HCT116 (cell line): ENCODE data around the gene SPCS2. TPM values are rescaled to one million over a fixed set of nuclear protein-coding genes. Genes with fewer than 3 reads are reported as not detected.
A peak's percentile ranks its signal among the peaks of the same experiment; 100 is the strongest.

ENCODE experiments used
- ATAC-seq: fragments of 200-7000 bp; cut with Tn5 transposase; 2 replicates; pipeline ENCODE4 v1.9.1; 2020; ENCODE audit warnings: mild to moderate bottlenecking, moderate library complexity
- BruUV-seq: library from RNA; stranded (reverse); fragments of 400-500 nt; replicated peaks from 2 replicates; lab custom pipeline; 2021; lab: Mats Ljungman, UMichigan
- CTCF ChIA-PET: fragments of 300-600 bp; sonication (Branson Sonifier 250); formaldehyde crosslinking; loops from one replicate; lab custom pipeline; 2021; ENCODE audit warnings: antibody characterized with exemption; lab: Charles Lee
- POLR2A ChIA-PET: fragments of 300-600, 350-600 bp; sonication (Branson Sonifier 250); formaldehyde crosslinking; loops from one replicate; lab custom pipeline; 2021; ENCODE audit warnings: antibody characterized with exemption; lab: Charles Lee
- RAD21 ChIA-PET, 2 experiments: fragments of 300-600 bp; sonication (Branson Sonifier 250); formaldehyde crosslinking; loops; one replicate each; lab custom pipeline; 2023; ENCODE audit warnings: low total read pairs in 2 of 2; ENCODE audit not compliant: uncharacterized antibody in 2 of 2, unreplicated experiment in 2 of 2, low non-redundant PET in 1 of 2; lab: Charles Lee
- DNase-seq: peaks from one replicate; pipeline ENCODE4 v3.0.0-alpha.2; 2010; ENCODE audit warnings: low read depth, low spot score
- H2AFZ ChIP-seq: fragments of 200-600 bp; shearing (Covaris generic), sonication (generic); 2 replicates; pipeline ENCODE4 v1.6.1; 2017; ENCODE audit warnings: low read depth, mixed run types, mixed read lengths, antibody characterized with exemption, low read length; ENCODE audit not compliant: poor library complexity, severe bottlenecking
- H3K27ac ChIP-seq: 2 replicates; pipeline ENCODE4 v1.5.1; 2012; ENCODE audit warnings: low read depth, low read length
- H3K27me3 ChIP-seq: fragments of 200-600 bp; sonication (generic); 2 replicates; pipeline ENCODE4 v1.6.1; 2016; ENCODE audit warnings: mixed run types, low read length, mixed read lengths; ENCODE audit not compliant: insufficient read depth
- H3K36me3 ChIP-seq, 2 experiments: fragments of 200-500 bp in 1 of 2; fragments of 200-600 bp in 1 of 2; sonication (Bioruptor generic) in 1 of 2; sonication (generic) in 1 of 2; 2 replicates each; pipeline versions ENCODE4 v1.5.1 to v1.6.1; 2014 to 2016; ENCODE audit warnings: low read length in 2 of 2, inconsistent platforms in 1 of 2, mixed read lengths in 1 of 2, mixed run types in 1 of 2; ENCODE audit not compliant: insufficient read depth in 2 of 2, control insufficient read depth in 1 of 2
- H3K4me1 ChIP-seq, 2 experiments: fragments of 200-600 bp in 1 of 2; sonication (generic) in 1 of 2; 2 replicates each; pipeline versions ENCODE4 v1.5.1 to v1.6.1; 2012 to 2017; ENCODE audit warnings: low read length in 2 of 2, inconsistent platforms in 1 of 2, mild to moderate bottlenecking in 1 of 2, mixed read lengths in 1 of 2, mixed run types in 1 of 2, moderate library complexity in 1 of 2; ENCODE audit not compliant: insufficient read depth in 2 of 2, control insufficient read depth in 1 of 2
- H3K4me2 ChIP-seq: fragments of 200-600 bp; sonication (generic); 2 replicates; pipeline ENCODE4 v1.6.1; 2017; ENCODE audit warnings: mixed run types, low read length, mixed read lengths
- H3K4me3 ChIP-seq, 2 experiments: fragments of 200-600 bp in 1 of 2; sonication (generic) in 1 of 2; replicated peaks in 1 of 2; 2 replicates each; pipeline ENCODE4 v1.5.1; 2011 to 2016; ENCODE audit warnings: low read length in 2 of 2, control low read depth in 1 of 2, low read depth in 1 of 2, mild to moderate bottlenecking in 1 of 2, mixed read lengths in 1 of 2, mixed run types in 1 of 2
- H3K79me2 ChIP-seq: fragments of 200-600 bp; sonication (generic); 2 replicates; pipeline ENCODE4 v1.6.1; 2017; ENCODE audit warnings: mild to moderate bottlenecking, mixed run types, low read length, moderate library complexity, mixed read lengths; ENCODE audit not compliant: insufficient read depth
- H3K9ac ChIP-seq: fragments of 200-600 bp; sonication (generic); 2 replicates; pipeline ENCODE4 v1.6.1; 2016; ENCODE audit warnings: low read length, mixed read lengths
- H3K9me2 ChIP-seq: fragments of 200-600 bp; sonication (generic), shearing (Covaris generic); 2 replicates; pipeline ENCODE4 v1.6.1; 2017; ENCODE audit warnings: mixed run types, mild to moderate bottlenecking, moderate library complexity; ENCODE audit not compliant: insufficient read depth
- H3K9me3 ChIP-seq, 2 experiments: fragments of 200-500 bp in 1 of 2; fragments of 200-600 bp in 1 of 2; sonication (Bioruptor generic) in 1 of 2; sonication (generic) in 1 of 2; 2 replicates each; pipeline ENCODE4 v1.6.1; 2014 to 2017; ENCODE audit warnings: low read length in 2 of 2, mixed read lengths in 2 of 2, inconsistent platforms in 1 of 2, low read depth in 1 of 2, mild to moderate bottlenecking in 1 of 2, mixed run types in 1 of 2, moderate library complexity in 1 of 2; ENCODE audit not compliant: control insufficient read depth in 1 of 2, insufficient read depth in 1 of 2
- H4K20me1 ChIP-seq: fragments of 200-600 bp; sonication (generic), shearing (Covaris generic); 2 replicates; pipeline ENCODE4 v1.6.1; 2017; ENCODE audit warnings: mixed run types, mild to moderate bottlenecking, moderate library complexity; ENCODE audit not compliant: insufficient read depth
- ATF3 ChIP-seq: IDR thresholded peaks from 2 replicates; pipeline ENCODE4 v1.6.1; 2012
- CBX3 ChIP-seq: IDR thresholded peaks from 2 replicates; pipeline ENCODE4 v1.6.1; 2012; ENCODE audit warnings: low read depth
- CEBPB ChIP-seq: IDR thresholded peaks from 2 replicates; pipeline ENCODE4 v1.6.1; 2012; ENCODE audit warnings: low read depth
- EZH2 ChIP-seq: fragments of 200-600 bp; sonication (generic); IDR thresholded peaks from 2 replicates; pipeline ENCODE4 v1.6.1; 2017; ENCODE audit warnings: antibody characterized with exemption, mixed run types
- EZH2phosphoT487 ChIP-seq: fragments of 200-600 bp; IDR thresholded peaks from 2 replicates; pipeline ENCODE4 v1.6.1; 2018; ENCODE audit warnings: antibody characterized with exemption, borderline replicate concordance
- FOSL1 ChIP-seq: IDR thresholded peaks from 2 replicates; pipeline ENCODE4 v1.6.1; 2012; ENCODE audit warnings: low read depth
- POLR2A ChIP-seq: IDR thresholded peaks from 2 replicates; pipeline ENCODE4 v1.7.0; 2011; ENCODE audit warnings: borderline replicate concordance; ENCODE audit not compliant: insufficient read depth, insufficient read length; ENCODE audit errors: extremely low read depth
- SRF ChIP-seq: IDR thresholded peaks from 2 replicates; pipeline ENCODE4 v1.6.1; 2012; ENCODE audit warnings: low read depth
- YY1 ChIP-seq: IDR thresholded peaks from 2 replicates; pipeline ENCODE4 v1.6.1; 2011; ENCODE audit warnings: low read length, low read depth, moderate library complexity, mild to moderate bottlenecking; ENCODE audit not compliant: insufficient replicate concordance; ENCODE audit errors: extremely low read depth
- ZBTB33 ChIP-seq: IDR thresholded peaks from 2 replicates; pipeline ENCODE4 v1.6.1; 2011; ENCODE audit warnings: mild to moderate bottlenecking, low read length, moderate library complexity; ENCODE audit not compliant: insufficient replicate concordance; ENCODE audit errors: extremely low read depth
- ZFX ChIP-seq: fragments of 450-650 bp; IDR thresholded peaks from 2 replicates; pipeline ENCODE4 v1.6.1; 2017
- intact Hi-C: fragments of 100-400 bp; cut with micrococcal nuclease; formaldehyde crosslinking; loops from 2 replicates; pipeline ENCODE4 v1.10.0; 2022
- total RNA-seq: library from RNA; stranded (reverse); gene quantifications from one replicate; pipeline ENCODE4 v1.2.1, GENCODE V29; 2021; ENCODE audit not compliant: unreplicated experiment

SPCS2 gene
- total RNA-seq, 1 experiment from 2014 or later, result 133 TPM

- Histone ChIP-seq H3K36me3 (peaks cover 0 to 18% of the 10 kb centered on the region in 2 experiments; a peak in 1 of 4 replicates), H3K27ac (no peak overlapping the region), H3K9ac (peak overlapping the region; percentile 97), H4K20me1 (0 out of 2 replicates have a peak, but pooled peaks cover 4% of the 10 kb centered on the region), H3K9me2 (0 out of 2 replicates have a peak, but pooled peaks cover 3% of the 10 kb centered on the region), H3K4me2 (peak overlapping the region; percentile 91), H3K27me3 (no peaks in the 10 kb centered on the region), H3K4me3 (peak overlapping the region; percentile 100), H3K4me1 (peaks cover 8 to 19% of the 10 kb centered on the region in 2 experiments), H3K79me2 (peaks cover 80% of the 10 kb centered on the region), H2AFZ (no peak overlapping the region), H3K9me3 (0 out of 4 replicates have a peak, but pooled peaks cover 0 to 4% of the 10 kb centered on the region in 2 experiments)
- DNase-seq (no peak), ATAC-seq (no peak)
- RAD21 ChIA-PET, result no interaction called here
- TF ChIP-seq CBX3, result no peak
- TF ChIP-seq ATF3, result no peak
- no peak for TF ChIP-seq EZH2phosphoT487
- no peak for TF ChIP-seq YY1
- TF ChIP-seq ZBTB33, result no peak
- no peak for TF ChIP-seq ZFX
- TF ChIP-seq EZH2, result no peak
- no peak for TF ChIP-seq CEBPB
- TF ChIP-seq FOSL1, result no peak
- no peak for TF ChIP-seq SRF
- TF ChIP-seq POLR2A, result no peak
- CTCF ChIA-PET, result no interaction called here
- intact Hi-C loops, result no loop called here
- no TSS peak for BruUV-seq
- POLR2A ChIA-PET, result no interaction called here
Observed at GRCh38 chr11:74950374-74950969, 1.4 kb downstream of the SPCS2 start.
